PC-9 (cell line): Measurements from ENCODE around the gene MAP3K4. TPM values are rescaled to one million over a fixed set of nuclear protein-coding genes. Genes with fewer than 3 reads are reported as not detected.

Experiments used
- BruUV-seq: library from RNA; stranded (reverse); fragments of 400-500 nt; replicated peaks from 2 replicates; lab custom pipeline; 2021; lab: Mats Ljungman, UMichigan
- CTCF ChIA-PET: fragments of 300-600 bp; sonication (Branson Sonifier 250); formaldehyde crosslinking; loops from one replicate; lab custom pipeline; 2022; ENCODE audit warnings: antibody characterized with exemption; lab: Charles Lee
- POLR2A ChIA-PET: fragments of 300-600 bp; sonication (Branson Sonifier 250); formaldehyde crosslinking; loops from one replicate; lab custom pipeline; 2022; ENCODE audit warnings: antibody characterized with exemption; ENCODE audit not compliant: unreplicated experiment; lab: Charles Lee
- DNase-seq, 2 experiments: peaks; one replicate each; pipeline versions ENCODE4 v3.0.0 to v3.0.0-alpha.2; 2015 to 2022; ENCODE audit warnings: mixed read lengths in 1 of 2
- H2AFZ ChIP-seq: fragments of 200-600 bp; sonication (generic); 2 replicates; pipeline ENCODE4 v1.8.1; 2017; ENCODE audit warnings: antibody characterized with exemption
- H3F3A ChIP-seq: fragments of 200-600 bp; sonication (generic); 2 replicates; pipeline ENCODE4 v1.8.1; 2017; ENCODE audit warnings: antibody characterized with exemption, mild to moderate bottlenecking, low read depth; ENCODE audit not compliant: insufficient read depth
- H3K27ac ChIP-seq: fragments of 200-600 bp; sonication (generic); 2 replicates; pipeline ENCODE4 v1.6.1; 2016; ENCODE audit warnings: mixed run types
- H3K27me3 ChIP-seq: fragments of 200-600 bp; sonication (generic); 2 replicates; pipeline ENCODE4 v1.6.1; 2016; ENCODE audit warnings: low read depth, mixed run types; ENCODE audit not compliant: insufficient read depth
- H3K36me3 ChIP-seq: fragments of 200-600 bp; sonication (generic); 2 replicates; pipeline ENCODE4 v1.6.1; 2016; ENCODE audit warnings: low read depth, mixed run types
- H3K4me1 ChIP-seq: fragments of 200-600 bp; sonication (generic); replicated peaks from 2 replicates; pipeline ENCODE4 v1.6.1; 2016; ENCODE audit warnings: mixed run types; ENCODE audit not compliant: insufficient read depth
- H3K4me2 ChIP-seq: fragments of 200-600 bp; sonication (generic); 2 replicates; pipeline ENCODE4 v1.6.1; 2017; ENCODE audit warnings: mixed run types
- H3K4me3 ChIP-seq: fragments of 200-600 bp; sonication (generic); 2 replicates; pipeline ENCODE4 v1.6.1; 2016; ENCODE audit warnings: mixed run types
- H3K79me2 ChIP-seq: fragments of 200-600 bp; sonication (generic); 2 replicates; pipeline ENCODE4 v1.6.1; 2017; ENCODE audit warnings: low read depth, mixed run types
- H3K9me2 ChIP-seq: fragments of 200-600 bp; sonication (generic); 2 replicates; pipeline ENCODE4 v1.8.1; 2017; ENCODE audit warnings: mild to moderate bottlenecking; ENCODE audit not compliant: insufficient read depth
- H3K9me3 ChIP-seq: fragments of 200-600 bp; sonication (generic); 2 replicates; pipeline ENCODE4 v1.8.1; 2016; ENCODE audit warnings: low read depth; ENCODE audit not compliant: insufficient read depth
- H4K20me1 ChIP-seq: fragments of 200-600 bp; sonication (generic); 2 replicates; pipeline ENCODE4 v1.8.1; 2017; ENCODE audit not compliant: insufficient read depth
- CTCF ChIP-seq: fragments of 200-600 bp; sonication (generic); conservative IDR thresholded peaks from 2 replicates; pipeline ENCODE4 v1.6.1; 2017; ENCODE audit warnings: mixed run types, antibody characterized with exemption, mild to moderate bottlenecking, moderate library complexity
- EZH2 ChIP-seq: fragments of 200-600 bp; sonication (generic); IDR thresholded peaks from 2 replicates; pipeline ENCODE4 v1.8.0; 2017; ENCODE audit warnings: antibody characterized with exemption, low read depth
- intact Hi-C: fragments of 100-400 bp; cut with micrococcal nuclease; formaldehyde crosslinking; loops from one replicate; pipeline ENCODE4 v1.10.0; 2022; ENCODE audit not compliant: unreplicated experiment
- total RNA-seq: library from RNA; stranded (reverse); gene quantifications from 2 replicates; pipeline ENCODE4 v1.2.3, GENCODE V29; 2021

The MAP3K4 gene
- total RNA-seq, 1 experiment from 2014 or later = 13.0 TPM

GRCh38 chr6:161033667-161034066 lies 42.1 kb downstream of the MAP3K4 start:
- Histone ChIP-seq H3K27me3 (no peaks in the 10 kb centered on the region), H3K9me2 (no peaks in the 10 kb centered on the region), H3K4me1 (peaks cover 16% of the 10 kb centered on the region), H2AFZ (no peak overlapping the region), H4K20me1 (no peaks in the 10 kb centered on the region), H3K27ac (no peak overlapping the region), H3K4me3 (no peak overlapping the region), H3K79me2 (0 out of 2 replicates have a peak, but pooled peaks cover 4% of the 10 kb centered on the region), H3F3A (peaks cover 13% of the 10 kb centered on the region), H3K36me3 (peaks cover 4% of the 10 kb centered on the region; the same call in 1 of the 2 replicates), H3K4me2 (no peak overlapping the region), H3K9me3 (no peaks in the 10 kb centered on the region)
- ChIA-PET POLR2A (no interaction called here), CTCF (no interaction called here)
- no peak for TF ChIP-seq EZH2
- TF ChIP-seq CTCF = no peak
- DNase-seq = no peak
- intact Hi-C loops = no loop called here
- BruUV-seq = no TSS peak

GRCh38 chr6:161035182-161035980 lies 43.8 kb downstream of the MAP3K4 start:
- H3K79me2 ChIP-seq = 0 out of 2 replicates have a peak, but pooled peaks cover 4% of the 10 kb centered on the region
- BruUV-seq = no TSS peak
- no peak overlapping the region for H2AFZ ChIP-seq
- peaks cover 4% of the 10 kb centered on the region; the same call in 1 of the 2 replicates for H3K36me3 ChIP-seq
- ChIA-PET POLR2A (no interaction called here), CTCF (no interaction called here)
- no peak overlapping the region for H3K27ac ChIP-seq
- no peaks in the 10 kb centered on the region for H3K9me2 ChIP-seq
- no peak overlapping the region for H3K4me2 ChIP-seq
- peaks cover 17% of the 10 kb centered on the region for H3F3A ChIP-seq
- H3K27me3 ChIP-seq = no peaks in the 10 kb centered on the region
- no peak for TF ChIP-seq EZH2
- no peak for TF ChIP-seq CTCF
- intact Hi-C loops = no loop called here
- no peaks in the 10 kb centered on the region for H3K9me3 ChIP-seq
- H3K4me3 ChIP-seq = no peak overlapping the region
- H4K20me1 ChIP-seq = no peaks in the 10 kb centered on the region
- peaks cover 23% of the 10 kb centered on the region for H3K4me1 ChIP-seq
- no peak for DNase-seq

GRCh38 chr6:161035981-161036263 lies 44.4 kb downstream of the MAP3K4 start:
- 0 out of 2 replicates have a peak, but pooled peaks cover 4% of the 10 kb centered on the region for H3K79me2 ChIP-seq
- no peak overlapping the region for H3K4me2 ChIP-seq
- no peak overlapping the region for H3K27ac ChIP-seq
- CTCF ChIA-PET = no interaction called here
- POLR2A ChIA-PET = no interaction called here
- TF ChIP-seq EZH2 (no peak), CTCF (no peak)
- no peak overlapping the region for H3K4me3 ChIP-seq
- H3K9me3 ChIP-seq = no peaks in the 10 kb centered on the region
- no peaks in the 10 kb centered on the region for H3K9me2 ChIP-seq
- no peaks in the 10 kb centered on the region for H4K20me1 ChIP-seq
- no peak for DNase-seq
- H3F3A ChIP-seq = peaks cover 17% of the 10 kb centered on the region
- peaks cover 23% of the 10 kb centered on the region for H3K4me1 ChIP-seq
- no TSS peak for BruUV-seq
- H3K27me3 ChIP-seq = no peaks in the 10 kb centered on the region
- H3K36me3 ChIP-seq = peaks cover 4% of the 10 kb centered on the region; the same call in 1 of the 2 replicates
- no peak overlapping the region for H2AFZ ChIP-seq
- intact Hi-C loops = no loop called here
